SK-N-SH (cell line): Measurements from ENCODE around the gene TRAPPC6A. TPM values are rescaled to one million over a fixed set of nuclear protein-coding genes. Genes with fewer than 3 reads are reported as not detected.

Source experiments
- CTCF ChIA-PET: fragments of 300-600, 350-600 bp; formaldehyde crosslinking; extraction: SDS; loops from one replicate; lab custom pipeline; 2021; lab: Yijun Ruan, JAX
- POLR2A ChIA-PET: fragments of 350-600 bp; sonication (Branson Sonifier 250); formaldehyde crosslinking; extraction: SDS; loops from one replicate; lab custom pipeline; 2020; ENCODE audit warnings: antibody characterized with exemption, inconsistent platforms; lab: Yijun Ruan, JAX
- DNase-seq: peaks from one replicate; pipeline ENCODE4 v3.0.0; 2012
- H2AFZ ChIP-seq: fragments of 200-600 bp; sonication (generic); 2 replicates; pipeline ENCODE4 v1.8.1; 2016; ENCODE audit warnings: antibody characterized with exemption, mild to moderate bottlenecking, low read depth
- H3F3A ChIP-seq: fragments of 200-600 bp; sonication (generic); replicated peaks from 2 replicates; pipeline ENCODE3; 2016; ENCODE audit warnings: antibody characterized with exemption, mild to moderate bottlenecking; ENCODE audit not compliant: insufficient read depth
- H3K27ac ChIP-seq, 2 experiments: fragments of 200-500 bp in 1 of 2; fragments of 200-600 bp in 1 of 2; sonication (Bioruptor generic) in 1 of 2; sonication (generic), shearing (Covaris generic) in 1 of 2; 2 replicates each; pipeline versions ENCODE4 v1.5.1 to v1.6.1; 2014 to 2016; ENCODE audit warnings: low read depth in 2 of 2, inconsistent platforms in 1 of 2, low read length in 1 of 2, mild to moderate bottlenecking in 1 of 2, mixed read lengths in 1 of 2
- H3K27me3 ChIP-seq: fragments of 200-600 bp; sonication (generic), shearing (Covaris generic); 2 replicates; pipeline ENCODE4 v1.6.1; 2016; ENCODE audit warnings: mixed run types; ENCODE audit not compliant: insufficient read depth
- H3K36me3 ChIP-seq, 2 experiments: fragments of 200-500 bp in 1 of 2; fragments of 200-600 bp in 1 of 2; sonication (Bioruptor generic) in 1 of 2; sonication (generic) in 1 of 2; replicated peaks in 1 of 2; 2 replicates each; pipeline versions ENCODE3 to v1.5.1; 2014 to 2016; ENCODE audit warnings: low read length in 1 of 2, mild to moderate bottlenecking in 1 of 2; ENCODE audit not compliant: insufficient read depth in 2 of 2, control insufficient read depth in 1 of 2
- H3K4me1 ChIP-seq, 2 experiments: fragments of 200-500 bp in 1 of 2; fragments of 200-600 bp in 1 of 2; sonication (Bioruptor generic) in 1 of 2; sonication (generic), shearing (Covaris generic) in 1 of 2; 2 replicates each; pipeline versions ENCODE4 v1.5.1 to v1.6.1; 2014 to 2016; ENCODE audit warnings: low read depth in 1 of 2, low read length in 1 of 2, mixed run types in 1 of 2; ENCODE audit not compliant: insufficient read depth in 2 of 2, control insufficient read depth in 1 of 2
- H3K4me2 ChIP-seq: fragments of 200-600 bp; sonication (generic), shearing (Covaris generic); 2 replicates; pipeline ENCODE4 v1.6.1; 2017; ENCODE audit warnings: mixed run types
- H3K4me3 ChIP-seq, 2 experiments: fragments of 200-500 bp in 1 of 2; fragments of 200-600 bp in 1 of 2; sonication (Bioruptor generic) in 1 of 2; sonication (generic), shearing (Covaris generic) in 1 of 2; 2 replicates each; pipeline versions ENCODE4 v1.5.1 to v1.8.1; 2014 to 2016; ENCODE audit warnings: low read depth in 2 of 2, inconsistent platforms in 1 of 2, low read length in 1 of 2, mild to moderate bottlenecking in 1 of 2, mixed read lengths in 1 of 2, moderate library complexity in 1 of 2
- H3K79me2 ChIP-seq: fragments of 200-600 bp; sonication (generic); 2 replicates; pipeline ENCODE4 v1.8.1; 2017; ENCODE audit warnings: mild to moderate bottlenecking; ENCODE audit not compliant: insufficient read depth
- H3K9ac ChIP-seq: fragments of 200-600 bp; sonication (generic); 2 replicates; pipeline ENCODE4 v1.6.1; 2017; ENCODE audit warnings: mixed run types
- H3K9me2 ChIP-seq: fragments of 200-600 bp; sonication (generic); 2 replicates; pipeline ENCODE4 v1.6.1; 2017; ENCODE audit warnings: mixed run types
- H3K9me3 ChIP-seq: fragments of 200-600 bp; sonication (generic); 2 replicates; pipeline ENCODE4 v1.6.1; 2017; ENCODE audit warnings: mixed run types, mild to moderate bottlenecking, moderate library complexity
- H4K20me1 ChIP-seq: fragments of 200-600 bp; sonication (generic); 2 replicates; pipeline ENCODE4 v1.6.1; 2017; ENCODE audit warnings: mild to moderate bottlenecking, mixed run types; ENCODE audit not compliant: insufficient read depth
- CTCF ChIP-seq: fragments of 200-600 bp; sonication (generic); IDR thresholded peaks from 2 replicates; pipeline ENCODE4 v1.6.1; 2017; ENCODE audit warnings: antibody characterized with exemption, mild to moderate bottlenecking, moderate library complexity
- ELF1 ChIP-seq: IDR thresholded peaks from 2 replicates; pipeline ENCODE4 v1.4.0; 2012
- EP300 ChIP-seq, 2 experiments: IDR thresholded peaks; 2 replicates each; pipeline versions ENCODE4 v1.4.0 to v1.6.1; 2012; ENCODE audit warnings: borderline replicate concordance in 1 of 2, low read depth in 1 of 2, low read length in 1 of 2
- EZH2phosphoT487 ChIP-seq: fragments of 200-600 bp; sonication (generic); IDR thresholded peaks from 2 replicates; pipeline ENCODE4 v1.6.1; 2017; ENCODE audit warnings: low read depth, mixed run types, mild to moderate bottlenecking, antibody characterized with exemption, moderate library complexity, borderline replicate concordance
- FOSL2 ChIP-seq: IDR thresholded peaks from 2 replicates; pipeline ENCODE4 v1.4.0; 2012; ENCODE audit warnings: low read depth, mild to moderate bottlenecking, moderate library complexity, borderline replicate concordance
- GABPA ChIP-seq: IDR thresholded peaks from 2 replicates; pipeline ENCODE4 v1.4.0; 2012; ENCODE audit warnings: low read depth, mild to moderate bottlenecking
- GATA2 ChIP-seq: sonication (generic); formaldehyde crosslinking; IDR thresholded peaks from 2 replicates; pipeline ENCODE4 v1.5.0; 2020; ENCODE audit warnings: mild to moderate bottlenecking, missing genetic modification reagents
- IRF3 ChIP-seq: fragments of 150-350 bp; IDR thresholded peaks from 2 replicates; pipeline ENCODE4 v1.6.1; 2016; ENCODE audit warnings: mild to moderate bottlenecking, low read depth, low read length
- JUND ChIP-seq: IDR thresholded peaks from 2 replicates; pipeline ENCODE4 v1.4.0; 2012
- MAX ChIP-seq: IDR thresholded peaks from 2 replicates; pipeline ENCODE4 v1.4.0; 2012; ENCODE audit warnings: low read depth
- NFIC ChIP-seq: IDR thresholded peaks from 2 replicates; pipeline ENCODE4 v1.4.0; 2012; ENCODE audit warnings: borderline replicate concordance
- POLR2AphosphoS5 ChIP-seq: IDR thresholded peaks from 2 replicates; pipeline ENCODE4 v1.6.1; 2012; ENCODE audit warnings: low read depth, low read length
- REST ChIP-seq: IDR thresholded peaks from 2 replicates; pipeline ENCODE4 v1.6.1; 2012; ENCODE audit warnings: mild to moderate bottlenecking, low read depth, low read length, moderate library complexity
- RFX5 ChIP-seq: IDR thresholded peaks from 2 replicates; pipeline ENCODE4 v1.6.1; 2012; ENCODE audit warnings: mild to moderate bottlenecking, improper control_type of control experiment, low read length
- TAF1 ChIP-seq: IDR thresholded peaks from 2 replicates; pipeline ENCODE4 v1.6.1; 2012; ENCODE audit warnings: low read depth, mild to moderate bottlenecking, low read length, moderate library complexity, borderline replicate concordance
- TCF12 ChIP-seq: IDR thresholded peaks from 2 replicates; pipeline ENCODE4 v1.4.0; 2012
- WGBS: methylation state at CpG from one replicate; pipeline ENCODE4 v1.1.6; 2017; ENCODE audit warnings: low lambda C conversion rate; 5-methylcytosine and 5-hydroxymethylcytosine counted together
- polyA plus RNA-seq, 3 experiments: library from polyadenylated mRNA; depleted of rRNA; stranded (reverse); fragments of >200 nt; gene quantifications; 2 replicates each; pipeline ENCODE4 v1.2.3, GENCODE V29; 2012

TRAPPC6A gene
- polyA plus RNA-seq, 1 of the 3 experiments (the other 2 are of a cell fraction): 59.0 TPM

GRCh38 chr19:45147835-45148676 lies 30.0 kb downstream of the TRAPPC6A start:
- Histone ChIP-seq H4K20me1 (no peaks in the 10 kb centered on the region), H3K27me3 (no peaks in the 10 kb centered on the region; the same call in 1 of the 2 replicates), H2AFZ (no peak overlapping the region), H3K79me2 (no peaks in the 10 kb centered on the region), H3K36me3 (peaks cover 0 to 22% of the 10 kb centered on the region in 2 experiments), H3K9me3 (no peaks in the 10 kb centered on the region), H3K27ac (no peak overlapping the region), H3K9me2 (no peaks in the 10 kb centered on the region), H3K4me1 (peaks cover 0 to 11% of the 10 kb centered on the region in 2 experiments; a peak in 1 of 4 replicates), H3K4me2 (no peak overlapping the region), H3K4me3 (no peak overlapping the region), H3K9ac (no peak overlapping the region), H3F3A (no peaks in the 10 kb centered on the region)
- no peak for DNase-seq
- CTCF ChIA-PET: interaction anchor here (0.8 to 2.3 kb wide), 6 partner anchors 11 to 191 kb away, joined by 3 to 7 read pairs (median 4); partner anchors contain the start of genes BLOC1S3, PPP1R37 and TRAPPC6A
- POLR2A ChIA-PET: no interaction called here
- 85% methylated on average over 12 of the region's 18 CpGs for whole genome bisulfite sequencing
- no peak for TF ChIP-seq ELF1
- no peak for TF ChIP-seq EZH2phosphoT487
- TF ChIP-seq RFX5: no peak
- TF ChIP-seq NFIC: no peak
- TF ChIP-seq TCF12: no peak
- TF ChIP-seq TAF1: no peak
- no peak for TF ChIP-seq GATA2 (CRISPR knock-in tag)
- no peak for TF ChIP-seq REST
- no peak for TF ChIP-seq FOSL2
- no peak for TF ChIP-seq EP300 (IDR thresholded peaks at IDR 0.05; ENCODE audit: borderline replicate concordance in 1 of 2, low read depth in 1 of 2, low read length in 1 of 2)
- no peak for TF ChIP-seq GABPA
- TF ChIP-seq IRF3: no peak
- no peak for TF ChIP-seq MAX
- no peak for TF ChIP-seq POLR2AphosphoS5
- no peak for TF ChIP-seq JUND
- TF ChIP-seq CTCF: no peak
